Effector memory CD4-positive, alpha-beta T cell (primary cell): ENCODE results near the gene VASN.

ENCODE experiments used
- DNase-seq, 3 donors: peaks; one replicate each; pipeline ENCODE4 v3.0.0-alpha.2; 2020
- H3K27ac ChIP-seq: 2 replicates; pipeline ENCODE4 v1.7.0; 2013; ENCODE audit warnings: mild to moderate bottlenecking, low read length, moderate library complexity; ENCODE audit not compliant: insufficient read depth, poor library complexity, severe bottlenecking
- H3K27me3 ChIP-seq: replicated peaks from 2 replicates; pipeline ENCODE4 v1.7.0; 2013; ENCODE audit warnings: mild to moderate bottlenecking, low read length; ENCODE audit not compliant: insufficient read depth, control insufficient read depth, poor library complexity, severe bottlenecking
- H3K36me3 ChIP-seq: 2 replicates; pipeline ENCODE4 v1.7.0; 2013; ENCODE audit warnings: mild to moderate bottlenecking, low read length, moderate library complexity; ENCODE audit not compliant: control insufficient read depth, insufficient read depth
- H3K4me1 ChIP-seq: 2 replicates; pipeline ENCODE4 v1.7.0; 2013; ENCODE audit warnings: low read length, mild to moderate bottlenecking; ENCODE audit not compliant: control insufficient read depth, insufficient read depth, poor library complexity, severe bottlenecking
- H3K4me3 ChIP-seq: 2 replicates; pipeline ENCODE4 v1.7.0; 2013; ENCODE audit warnings: low read length, low read depth, mild to moderate bottlenecking; ENCODE audit not compliant: insufficient read depth, poor library complexity, severe bottlenecking
- H3K9me3 ChIP-seq: 2 replicates; pipeline ENCODE4 v1.7.0; 2013; ENCODE audit warnings: mild to moderate bottlenecking, low read length, moderate library complexity; ENCODE audit not compliant: control insufficient read depth

The VASN gene

GRCh38 chr16:4404247-4404966 lies 32.8 kb downstream of the VASN start:
- Histone ChIP-seq H3K9me3 (no peaks in the 10 kb centered on the region), H3K4me3 (no peak overlapping the region), H3K4me1 (peaks cover 4% of the 10 kb centered on the region), H3K27ac (peak overlapping the region; percentile 14), H3K36me3 (peaks cover 91% of the 10 kb centered on the region), H3K27me3 (no peaks in the 10 kb centered on the region)
- no peak for DNase-seq

GRCh38 chr16:4404967-4405696 lies 33.5 kb downstream of the VASN start:
- Histone ChIP-seq H3K27ac (no peak overlapping the region), H3K9me3 (no peaks in the 10 kb centered on the region), H3K36me3 (peaks cover 91% of the 10 kb centered on the region), H3K4me3 (no peak overlapping the region), H3K4me1 (peaks cover 4% of the 10 kb centered on the region), H3K27me3 (no peaks in the 10 kb centered on the region)
- DNase-seq = no peak

- Histone ChIP-seq H3K9me3 (no peaks in the 10 kb centered on the region), H3K4me1 (peaks cover 5% of the 10 kb centered on the region), H3K27me3 (no peaks in the 10 kb centered on the region), H3K4me3 (no peak overlapping the region), H3K27ac (no peak overlapping the region), H3K36me3 (peaks cover 94% of the 10 kb centered on the region)
- no peak for DNase-seq
Measured at GRCh38 chr16:4407543-4408322, 36.1 kb downstream of the VASN start.

GRCh38 chr16:4408323-4408690 lies 36.7 kb downstream of the VASN start:
- no peak overlapping the region for H3K27ac ChIP-seq
- peaks cover 7% of the 10 kb centered on the region for H3K4me1 ChIP-seq
- no peaks in the 10 kb centered on the region for H3K27me3 ChIP-seq
- H3K9me3 ChIP-seq = no peaks in the 10 kb centered on the region
- H3K36me3 ChIP-seq = peaks cover 94% of the 10 kb centered on the region
- no peak overlapping the region for H3K4me3 ChIP-seq
- DNase-seq = no peak

- peaks cover 14% of the 10 kb centered on the region for H3K4me1 ChIP-seq
- no peak overlapping the region for H3K27ac ChIP-seq
- H3K36me3 ChIP-seq = peaks cover 85% of the 10 kb centered on the region
- H3K9me3 ChIP-seq = no peaks in the 10 kb centered on the region
- no peak overlapping the region for H3K4me3 ChIP-seq
- H3K27me3 ChIP-seq = no peaks in the 10 kb centered on the region
- DNase-seq = no peak
Measured at GRCh38 chr16:4409081-4409932, 37.7 kb downstream of the VASN start.

GRCh38 chr16:4410335-4411075 lies 38.9 kb downstream of the VASN start:
- Histone ChIP-seq H3K27ac (no peak overlapping the region), H3K9me3 (no peaks in the 10 kb centered on the region), H3K4me1 (peaks cover 23% of the 10 kb centered on the region), H3K27me3 (no peaks in the 10 kb centered on the region), H3K4me3 (no peak overlapping the region), H3K36me3 (peaks cover 73% of the 10 kb centered on the region)
- DNase-seq = no peak

- Histone ChIP-seq H3K27me3 (no peaks in the 10 kb centered on the region), H3K4me3 (no peak overlapping the region), H3K27ac (no peak overlapping the region), H3K36me3 (peaks cover 64% of the 10 kb centered on the region), H3K4me1 (peaks cover 23% of the 10 kb centered on the region), H3K9me3 (no peaks in the 10 kb centered on the region)
- no peak for DNase-seq
Measured at GRCh38 chr16:4411684-4412083, 40.0 kb downstream of the VASN start.

- Histone ChIP-seq H3K27ac (peak overlapping the region; percentile 99), H3K36me3 (peaks cover 60% of the 10 kb centered on the region), H3K4me3 (no peak overlapping the region)
Measured at GRCh38 chr16:4412159-4412558, 40.5 kb downstream of the VASN start.

GRCh38 chr16:4412854-4413253 lies 41.2 kb downstream of the VASN start:
- H3K4me3 ChIP-seq = no peak overlapping the region
- peaks cover 29% of the 10 kb centered on the region for H3K4me1 ChIP-seq
- DNase-seq = no peak
- peak overlapping the region; percentile 99 for H3K27ac ChIP-seq
- H3K9me3 ChIP-seq = no peaks in the 10 kb centered on the region
- peaks cover 53% of the 10 kb centered on the region for H3K36me3 ChIP-seq
- no peaks in the 10 kb centered on the region for H3K27me3 ChIP-seq

More at GRCh38 chr16:4412159-4412558, 40.5 kb downstream of the VASN start:
- no peak for DNase-seq
- no peaks in the 10 kb centered on the region for H3K9me3 ChIP-seq
- H3K4me1 ChIP-seq = peaks cover 26% of the 10 kb centered on the region
- no peaks in the 10 kb centered on the region for H3K27me3 ChIP-seq
